ENCODE data around the gene NR3C1. TPM values are rescaled to one million over a fixed set of nuclear protein-coding genes. Genes with fewer than 3 reads are reported as not detected.

NR3C1 gene
- total RNA-seq, 2 donors from 2014 or later: 30.3 to 38.9 TPM

DNA sequence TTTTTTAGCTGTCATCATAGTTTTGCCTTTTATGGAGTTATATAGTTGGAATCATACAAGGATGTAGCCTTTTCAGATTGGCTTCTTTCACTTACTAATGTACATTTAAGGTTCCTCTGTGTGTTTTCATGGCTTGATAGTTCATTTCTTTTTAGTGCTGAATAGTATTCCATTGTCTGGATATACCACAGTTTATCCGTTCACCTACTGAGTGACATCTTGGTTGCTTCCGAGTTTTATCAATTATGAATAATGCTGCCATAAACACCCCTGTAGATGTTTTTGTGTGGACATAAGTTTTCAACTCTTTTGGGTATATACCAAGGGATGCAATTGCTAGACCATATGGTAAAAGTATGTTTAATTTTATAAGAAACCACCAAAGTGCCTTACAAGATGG lies 136.3 kb downstream of the NR3C1 start:
- Histone ChIP-seq H3K27ac (no peak overlapping the region), H3K4me1 (no peaks in the 10 kb centered on the region), H3K36me3 (no peaks in the 10 kb centered on the region), H3K27me3 (no peaks in the 10 kb centered on the region), H3K9me3 (peaks cover 0 to 43% of the 10 kb centered on the region in 2 donors), H3K4me3 (no peak overlapping the region)
- no peak for TF ChIP-seq CTCF (IDR thresholded peaks at IDR 0.05)
- no peak for DNase-seq (ENCODE audit: low spot score)

DNA sequence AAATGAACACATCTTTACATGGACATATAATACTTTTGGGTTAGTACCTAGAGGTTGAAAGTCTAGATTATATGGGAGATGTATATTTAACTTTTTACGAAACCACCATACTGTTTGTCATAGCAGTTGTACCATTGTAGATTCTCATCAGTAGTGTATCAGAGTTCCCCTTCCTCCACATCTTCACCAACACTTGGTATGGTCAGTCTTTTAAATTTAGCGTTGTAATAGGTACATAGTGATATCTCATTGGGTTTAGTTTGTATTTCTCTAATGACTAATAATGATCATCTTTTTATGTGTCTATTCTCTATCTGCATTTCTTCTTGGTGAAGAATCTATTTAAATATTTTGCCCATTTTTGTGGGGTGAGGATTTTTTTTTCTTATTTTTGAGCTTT lies 137.5 kb downstream of the NR3C1 start:
- Histone ChIP-seq H3K36me3 (no peaks in the 10 kb centered on the region), H3K27ac (no peak overlapping the region), H3K27me3 (no peaks in the 10 kb centered on the region), H3K4me3 (no peak overlapping the region), H3K4me1 (no peaks in the 10 kb centered on the region), H3K9me3 (peaks cover 0 to 43% of the 10 kb centered on the region in 2 donors)
- no peak for DNase-seq (ENCODE audit: low spot score)
- no peak for TF ChIP-seq CTCF (IDR thresholded peaks at IDR 0.05)

DNA sequence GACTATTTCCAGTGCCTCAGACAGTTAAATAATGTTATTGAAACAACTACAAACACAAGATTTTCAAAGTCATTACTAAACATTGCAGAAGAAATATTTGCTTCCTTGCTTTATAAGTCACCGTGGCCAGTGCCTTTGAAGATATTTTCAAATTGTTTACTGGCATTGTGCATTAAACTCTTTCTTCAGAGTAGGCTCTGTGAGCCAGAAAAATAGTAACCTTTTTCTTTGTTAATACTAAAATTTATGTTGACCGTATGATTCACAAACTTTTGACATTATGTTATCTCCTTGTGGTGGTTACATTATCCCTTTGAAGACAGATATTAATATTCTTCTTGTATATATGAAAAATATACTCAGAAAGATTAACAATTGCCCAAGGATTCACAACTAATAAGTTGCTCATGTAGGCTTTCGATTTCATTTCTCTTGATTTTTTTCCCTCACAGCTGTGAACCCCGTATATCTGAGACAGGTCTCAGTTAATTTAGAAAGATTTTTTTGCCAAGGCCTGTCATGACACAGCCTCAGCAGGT lies 140.1 kb downstream of the NR3C1 start:
- Histone ChIP-seq H3K4me3 (no peak overlapping the region), H3K36me3 (no peaks in the 10 kb centered on the region), H3K27me3 (no peaks in the 10 kb centered on the region)

GRCh38 chr5:143262393-143263174 lies 140.9 kb downstream of the NR3C1 start:
- H3K4me3 ChIP-seq: no peak overlapping the region
- no peak for DNase-seq (ENCODE audit: low spot score)
- no peaks in the 10 kb centered on the region for H3K4me1 ChIP-seq
- no peaks in the 10 kb centered on the region for H3K27me3 ChIP-seq
- no peak overlapping the region for H3K27ac ChIP-seq
- H3K9me3 ChIP-seq: peaks cover 0 to 16% of the 10 kb centered on the region in 2 donors
- no peaks in the 10 kb centered on the region for H3K36me3 ChIP-seq
- TF ChIP-seq CTCF (IDR thresholded peaks at IDR 0.05): no peak

More for the DNA sequence above, 140.1 kb downstream of the NR3C1 start:
- Histone ChIP-seq H3K27ac (no peak overlapping the region), H3K4me1 (no peaks in the 10 kb centered on the region), H3K9me3 (peaks cover 0 to 24% of the 10 kb centered on the region in 2 donors)
- no peak for TF ChIP-seq CTCF (IDR thresholded peaks at IDR 0.05)
- no peak for DNase-seq (ENCODE audit: low spot score)

- TF ChIP-seq CTCF (IDR thresholded peaks at IDR 0.05): no peak
- no peaks in the 10 kb centered on the region for H3K36me3 ChIP-seq
- no peaks in the 10 kb centered on the region for H3K4me1 ChIP-seq
- no peak overlapping the region for H3K4me3 ChIP-seq
- H3K9me3 ChIP-seq: peaks cover 0 to 10% of the 10 kb centered on the region in 2 donors
- no peaks in the 10 kb centered on the region for H3K27me3 ChIP-seq
- no peak for DNase-seq (ENCODE audit: low spot score)
- no peak overlapping the region for H3K27ac ChIP-seq
Measured at GRCh38 chr5:143261748-143262392, 141.6 kb downstream of the NR3C1 start.
